ENCODE data around the gene PPP1R14C.
"Not testable (repeated sequence)": the region's sequence is repeated elsewhere in the genome, so short reads cannot be mapped to it uniquely, and the experiment has no call there.

The PPP1R14C gene

DNA sequence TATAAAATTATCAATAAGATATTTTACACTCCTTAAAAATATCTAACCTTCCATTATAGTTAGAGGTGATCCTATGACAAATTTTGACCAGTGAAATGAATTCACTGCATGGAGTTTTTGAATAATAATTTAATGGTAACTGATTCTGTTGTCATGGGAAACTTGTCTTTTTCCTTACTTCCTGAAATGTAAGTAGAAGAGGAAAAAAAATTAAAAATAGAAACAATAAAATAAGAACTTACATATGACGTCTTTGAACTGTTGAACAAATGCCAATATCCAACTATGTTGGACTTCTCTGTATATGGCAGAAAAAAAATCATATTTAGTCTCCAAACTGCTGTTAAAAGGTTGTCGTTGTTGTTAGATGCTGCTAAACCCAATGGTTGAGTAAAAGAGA is 26.3 kb downstream of the PPP1R14C start:
- no peak for DNase-seq (ENCODE audit: low read depth in 3 of 3)

DNA sequence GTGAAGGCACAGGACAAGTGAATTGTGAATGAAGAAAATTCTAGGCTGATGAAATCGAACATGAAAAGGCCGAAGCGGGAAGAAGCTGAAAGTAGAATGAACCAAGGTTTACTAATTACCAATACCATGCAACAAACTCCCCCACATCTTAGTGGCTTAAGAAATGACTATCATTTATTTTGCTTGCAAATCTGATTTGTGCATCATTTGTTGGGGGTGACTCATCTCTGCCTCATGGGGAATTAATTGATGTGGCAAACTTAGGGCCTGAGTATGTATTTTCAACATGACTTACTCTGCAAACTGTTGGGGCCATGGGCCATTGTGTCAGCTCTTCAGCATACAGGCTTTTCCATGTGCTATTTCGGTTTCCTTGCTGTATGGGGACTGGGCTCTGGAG is 26.8 kb downstream of the PPP1R14C start:
- DNase-seq (ENCODE audit: low read depth in 3 of 3), result peak; percentile 11 to 30 (median 28)

DNA sequence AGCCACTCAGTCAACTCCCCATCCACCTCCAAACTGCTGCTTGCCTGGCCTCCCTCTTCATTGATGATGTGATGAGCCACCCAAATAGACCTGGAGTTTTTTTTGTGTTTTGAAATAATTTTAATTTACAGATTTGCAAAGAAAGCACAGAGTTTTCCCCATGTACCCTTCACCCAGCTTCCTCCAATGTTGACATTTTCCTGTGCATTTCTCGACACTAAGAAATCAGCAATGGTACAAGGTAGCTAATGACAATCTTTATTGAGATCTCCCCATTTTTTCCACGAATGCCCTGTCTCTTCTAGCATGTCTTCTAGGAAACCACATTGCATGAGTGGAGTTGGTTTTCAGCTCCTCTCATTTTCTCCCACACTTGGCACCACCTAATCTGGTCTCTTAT is 30.1 kb downstream of the PPP1R14C start:
- no peak for DNase-seq (ENCODE audit: low read depth in 3 of 3)

DNA sequence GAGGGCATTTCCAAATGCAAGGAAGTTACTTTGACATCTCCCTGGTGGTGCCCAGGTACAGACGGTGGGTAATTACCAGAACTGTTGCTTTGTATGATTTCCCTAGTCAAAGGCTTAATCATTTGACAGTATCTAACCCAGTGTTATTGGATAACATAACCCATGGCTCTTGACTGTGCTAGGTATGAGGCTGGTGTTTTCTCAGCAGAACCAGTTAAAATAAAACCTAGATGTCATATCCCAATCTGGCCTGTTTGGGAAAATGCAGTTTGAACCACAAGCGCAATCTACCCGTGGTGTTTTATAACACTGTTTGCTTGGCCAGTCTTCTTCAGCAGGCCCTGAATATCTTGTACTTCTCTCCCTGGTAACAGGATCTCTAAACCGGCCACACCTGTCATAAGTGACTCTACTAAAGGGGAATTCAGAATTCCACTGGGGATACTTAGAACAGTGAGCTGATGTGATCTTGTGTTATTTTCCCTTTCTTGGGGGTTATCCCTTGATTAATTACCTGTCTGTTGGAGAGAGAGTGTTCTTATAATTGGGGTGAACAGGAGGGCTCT is 32.8 kb downstream of the PPP1R14C start:
- DNase-seq (ENCODE audit: low read depth in 3 of 3), result no peak

DNA sequence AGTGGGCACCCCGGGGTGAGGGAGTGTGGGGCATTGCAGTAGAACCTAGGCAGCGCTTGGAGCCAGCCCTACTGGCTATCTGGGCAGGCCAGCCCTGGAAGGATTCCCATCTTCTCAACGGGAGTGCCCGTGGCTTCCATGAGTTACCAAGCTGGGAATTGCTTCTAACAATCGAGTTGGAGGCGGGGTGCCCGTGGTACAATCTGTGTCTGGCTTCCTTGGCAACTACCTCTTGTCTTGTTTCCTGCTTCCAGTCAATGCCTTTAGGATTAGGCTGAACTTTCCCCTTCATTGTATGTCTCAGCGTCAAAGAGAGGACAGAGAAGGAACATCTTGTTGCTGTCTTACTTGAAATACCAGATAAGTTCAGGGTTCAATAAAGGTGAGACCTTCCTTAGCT is 33.3 kb downstream of the PPP1R14C start:
- no peak for DNase-seq (ENCODE audit: low read depth in 3 of 3)

DNA sequence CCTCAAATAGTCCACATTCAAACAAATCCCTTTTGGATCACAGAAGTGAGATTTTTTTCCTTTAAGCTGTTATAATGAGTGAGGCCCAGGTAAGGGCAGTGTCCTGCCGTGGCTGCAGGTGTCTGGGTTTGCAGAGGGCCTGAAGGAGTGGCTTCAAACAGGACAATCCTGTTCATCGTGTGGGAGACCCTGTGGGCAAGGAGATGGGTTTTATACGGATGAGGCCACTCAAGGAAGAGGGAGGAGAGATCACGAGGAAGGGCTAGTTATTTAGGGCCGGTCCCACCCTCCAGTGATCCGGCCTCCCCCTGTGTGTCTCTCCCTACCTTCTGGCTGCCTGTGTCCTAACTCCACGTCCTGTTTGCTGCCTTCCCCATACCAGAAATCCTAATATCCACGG is 33.8 kb downstream of the PPP1R14C start:
- no peak for DNase-seq (ENCODE audit: low read depth in 3 of 3)

DNA sequence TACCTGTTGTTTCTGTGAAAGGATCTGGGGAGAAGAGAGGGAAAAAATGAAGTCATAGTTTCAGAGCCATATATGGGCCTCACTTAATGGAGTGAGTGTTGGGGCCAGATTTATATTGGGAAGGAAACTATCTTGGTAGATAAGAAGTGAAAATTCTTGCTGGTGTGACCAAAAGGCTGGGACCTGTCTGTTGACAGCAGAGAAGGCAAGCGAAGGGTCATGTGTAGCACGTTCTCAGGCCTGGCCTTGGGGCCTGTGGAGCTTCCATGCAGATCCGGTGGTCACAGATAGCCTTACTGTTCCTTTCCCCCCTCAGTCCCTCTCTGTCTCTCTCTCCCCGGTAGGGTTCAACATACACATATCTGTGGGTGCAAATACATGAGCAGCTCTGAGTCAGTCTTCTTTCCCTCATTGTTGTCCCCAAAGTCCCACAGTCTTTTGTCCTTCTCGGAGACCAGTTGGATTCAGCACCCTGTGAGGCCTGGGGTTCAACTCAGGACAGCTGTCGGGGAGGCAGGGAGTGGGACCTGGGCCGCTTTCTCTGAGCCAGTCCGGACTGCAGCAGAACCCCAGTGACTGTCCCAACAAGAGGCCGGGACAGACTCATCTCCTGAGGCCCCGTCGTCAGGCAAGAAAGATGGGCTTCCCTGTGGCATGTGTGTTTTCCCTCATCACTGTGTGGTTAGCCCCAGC is 34.6 kb downstream of the PPP1R14C start:
- DNase-seq (ENCODE audit: low read depth in 3 of 3), result no peak

DNA sequence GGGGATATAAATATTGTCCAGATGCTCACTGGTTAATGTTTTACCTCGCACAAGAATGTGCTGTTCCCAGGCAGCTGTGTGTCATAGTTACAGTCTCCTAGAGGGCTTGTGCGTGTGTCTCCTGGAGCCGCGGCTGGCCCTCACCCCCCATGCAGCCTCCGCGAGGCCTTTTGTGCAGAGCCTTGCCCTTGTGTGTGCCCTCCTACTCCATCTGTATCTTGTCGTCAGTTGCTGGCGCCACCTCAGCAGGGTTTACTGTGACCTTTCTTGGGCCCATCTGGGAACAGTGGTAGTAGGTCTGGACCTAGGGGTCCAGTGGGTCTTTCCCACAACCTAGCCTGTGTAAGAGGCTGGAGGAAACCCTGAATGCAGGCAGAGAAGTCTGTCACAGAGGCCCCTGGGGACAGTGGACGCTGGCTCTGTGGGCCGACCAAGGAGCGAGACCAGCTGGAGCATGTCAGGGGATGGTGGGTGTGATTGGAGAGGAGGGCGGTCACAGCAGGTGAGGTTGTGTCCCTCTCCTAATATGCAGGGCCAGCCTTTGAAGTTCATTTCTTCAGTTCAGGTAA is 35.2 kb downstream of the PPP1R14C start:
- no peak for DNase-seq (ENCODE audit: low read depth in 3 of 3)

DNA sequence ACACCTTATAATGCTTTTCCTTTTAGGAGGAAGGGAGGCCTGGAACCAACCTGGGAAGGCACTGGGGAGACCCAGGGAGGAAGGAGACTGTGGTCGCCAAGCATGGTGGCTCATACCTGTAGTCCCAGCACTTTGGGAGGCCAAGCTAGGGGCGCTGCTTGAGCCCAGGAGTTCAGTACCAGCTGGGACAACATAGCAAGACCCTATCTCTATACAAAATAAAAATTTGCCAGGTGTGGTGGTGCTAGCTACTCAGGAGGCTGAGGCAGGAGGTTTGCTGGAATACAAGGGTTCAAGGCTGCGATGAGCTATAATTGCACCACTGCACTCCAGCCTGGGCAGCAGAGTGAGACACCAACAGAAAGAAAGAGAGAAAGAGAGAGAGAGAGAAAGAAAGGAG is 36.2 kb downstream of the PPP1R14C start:
- no peak for DNase-seq (ENCODE audit: low read depth in 3 of 3)

DNA sequence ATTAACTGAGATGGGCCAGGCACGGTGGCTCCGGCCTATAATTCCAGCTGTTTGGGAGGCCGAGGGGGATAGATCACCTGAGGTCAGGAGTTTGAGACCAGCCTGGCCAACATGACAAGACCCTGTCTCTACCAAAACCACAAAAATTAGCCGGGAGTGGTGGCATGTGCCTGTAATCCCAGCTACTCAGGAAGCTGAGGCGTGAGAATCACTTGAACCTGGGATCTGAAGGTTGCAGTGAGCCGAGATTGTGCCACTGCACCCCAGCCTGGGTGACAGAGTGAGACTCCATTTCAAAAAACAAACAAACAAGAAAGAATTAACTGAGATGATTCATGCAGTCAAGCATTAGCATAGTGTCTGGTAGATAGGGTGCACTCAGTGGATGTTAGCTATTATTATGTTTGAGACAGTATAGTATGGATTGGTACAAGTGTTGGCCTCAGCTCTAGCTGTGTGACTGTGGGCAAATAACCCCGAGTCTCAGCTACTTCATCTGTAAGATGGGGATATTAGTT is 37.1 kb downstream of the PPP1R14C start:
- not testable (repeated sequence) for DNase-seq (ENCODE audit: low read depth in 3 of 3)

DNA sequence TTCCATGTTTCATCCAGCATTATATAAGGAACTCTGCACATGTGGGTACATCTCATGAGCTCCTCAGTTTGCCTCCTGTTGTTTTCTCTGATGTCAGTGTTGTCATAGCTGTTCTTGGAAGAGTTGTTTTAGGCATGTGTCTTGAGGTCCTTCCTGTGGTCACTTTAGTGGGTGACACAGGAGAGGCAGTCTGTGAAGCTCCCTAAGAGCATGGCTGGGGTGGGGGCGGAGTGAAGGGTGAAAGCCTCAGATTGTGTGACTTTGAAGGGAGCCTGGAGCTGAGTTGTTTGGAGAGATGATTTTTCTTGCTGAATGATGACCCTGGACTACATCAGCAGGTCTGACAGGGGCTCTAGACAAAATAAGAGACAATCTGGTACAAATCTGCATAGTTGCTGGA is 37.7 kb downstream of the PPP1R14C start:
- DNase-seq (ENCODE audit: low read depth in 3 of 3), result no peak

DNA sequence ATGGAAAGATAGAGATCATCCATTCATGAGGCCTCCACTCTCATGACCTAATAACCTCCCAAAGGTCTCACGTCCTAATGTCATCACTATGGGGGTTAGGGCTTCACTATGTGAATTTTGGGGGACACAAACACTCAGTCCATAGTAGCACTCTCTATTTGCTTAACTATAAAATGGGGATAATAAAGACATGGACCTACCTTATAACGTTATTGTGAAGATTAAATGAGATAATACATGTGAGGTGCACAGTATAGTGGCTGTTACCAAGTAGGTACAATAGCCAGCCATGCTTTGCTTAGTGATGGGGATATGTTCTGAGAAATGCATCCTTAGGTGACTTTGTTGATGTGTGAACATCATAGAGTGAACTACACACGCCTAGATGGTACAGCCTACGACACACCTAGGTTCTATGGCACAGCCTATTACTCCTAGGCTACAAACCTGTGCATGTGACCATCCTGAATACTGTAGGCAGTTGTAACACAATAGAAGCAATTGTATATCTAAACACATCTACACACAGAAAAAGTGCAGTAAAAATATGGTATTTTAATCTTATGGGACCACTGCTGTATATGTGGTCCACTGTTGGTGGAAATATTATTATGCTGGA is 39.7 kb downstream of the PPP1R14C start:
- DNase-seq (ENCODE audit: low read depth in 3 of 3), result no peak

DNA sequence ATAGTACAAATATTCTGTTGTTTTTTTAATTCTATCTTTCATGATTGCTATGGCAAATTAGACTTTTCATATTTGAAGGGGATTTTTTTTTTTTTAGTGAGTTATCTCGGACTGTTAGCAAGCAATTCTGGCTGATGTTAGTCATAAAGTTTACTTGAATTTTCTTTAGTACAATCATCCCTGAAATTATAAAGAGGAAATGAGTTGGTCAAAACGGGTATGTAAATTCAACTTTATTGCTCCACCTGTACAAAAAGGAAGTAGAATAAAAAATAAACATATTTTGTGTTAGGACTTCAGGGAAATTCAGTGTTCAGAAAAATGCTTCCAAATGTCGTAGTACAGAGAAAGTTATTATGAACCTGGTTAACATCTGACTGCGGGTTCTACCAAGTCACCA is 40.3 kb downstream of the PPP1R14C start:
- DNase-seq (ENCODE audit: low read depth in 3 of 3), result no peak

DNA sequence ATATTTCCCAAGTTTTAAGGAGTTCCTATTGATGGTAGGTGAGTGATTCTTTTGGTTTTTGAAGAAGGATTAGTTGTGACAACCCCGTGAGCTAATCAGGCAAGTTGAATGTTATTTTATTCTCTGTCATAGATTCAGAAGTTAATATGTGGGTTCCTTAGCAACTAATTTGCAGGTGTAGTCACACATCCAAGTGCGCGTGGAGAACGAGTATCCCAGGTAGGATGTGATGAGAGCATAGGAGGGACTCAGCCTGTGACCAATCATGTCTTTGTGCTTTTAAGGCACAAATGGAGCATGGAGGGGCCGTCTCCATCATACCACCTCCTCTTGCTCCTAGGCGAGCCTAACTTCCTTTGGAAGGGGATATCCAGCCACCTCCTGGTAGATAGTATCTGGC is 41.1 kb downstream of the PPP1R14C start:
- DNase-seq (ENCODE audit: low read depth in 3 of 3), result no peak

DNA sequence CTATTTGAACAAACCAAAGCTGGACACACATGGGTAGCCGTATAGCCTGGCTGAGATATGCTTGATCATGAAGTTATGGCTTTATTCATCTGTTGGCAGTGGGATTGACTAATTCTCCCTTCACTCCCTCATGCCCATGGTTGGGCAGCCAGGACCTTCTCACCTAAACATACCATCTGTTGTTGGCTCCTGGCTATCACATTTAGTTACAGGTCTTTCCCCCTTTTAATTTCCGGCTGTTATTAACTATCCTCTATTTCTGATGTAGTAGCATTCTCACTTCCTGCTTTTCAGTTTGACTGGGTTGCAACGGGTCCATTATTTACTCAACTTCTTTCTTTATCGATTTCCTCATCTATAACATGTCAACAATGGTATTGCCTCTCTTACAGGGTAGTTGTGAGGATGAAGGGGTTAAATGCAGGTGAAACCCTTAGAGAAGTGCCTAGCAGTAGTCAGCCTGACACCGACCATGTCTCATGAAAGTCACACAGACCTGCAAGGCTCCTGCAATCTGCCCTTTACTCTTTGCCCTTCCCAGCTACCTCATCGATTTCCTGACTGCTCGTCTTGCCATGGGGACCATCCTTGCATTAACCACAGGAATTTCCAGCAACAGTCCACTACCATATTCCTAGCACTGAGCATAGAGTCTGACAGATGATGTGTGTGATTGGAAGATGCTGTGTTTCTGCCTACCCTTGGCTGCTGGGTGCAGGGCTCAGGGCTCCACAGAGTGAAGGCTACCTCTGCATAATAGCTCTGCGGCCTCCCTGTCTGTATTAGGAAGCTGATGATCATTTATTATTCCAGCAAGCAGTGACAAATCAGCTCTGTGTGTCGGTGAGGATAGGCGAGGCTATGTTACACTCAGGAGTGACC is 42.2 kb downstream of the PPP1R14C start:
- no peak for DNase-seq (ENCODE audit: low read depth in 3 of 3)

DNA sequence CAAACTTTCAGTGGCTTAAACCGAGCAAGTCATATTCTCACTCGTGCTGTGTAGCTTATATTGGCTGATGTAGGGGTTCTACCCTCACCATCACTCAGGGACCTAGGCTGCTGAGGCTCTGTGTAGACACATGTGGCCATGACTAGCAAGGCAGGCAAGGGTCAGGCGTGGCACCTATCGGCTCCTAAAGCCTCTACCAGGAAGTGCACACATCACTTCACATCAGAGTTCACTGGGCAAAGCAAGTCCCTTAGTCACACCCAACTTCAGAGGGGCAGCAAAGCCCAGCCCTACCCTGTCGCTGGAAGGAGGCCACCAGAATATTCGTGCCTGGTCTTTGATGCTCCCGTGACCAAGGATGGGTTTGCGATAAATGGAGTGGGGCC is 42.9 kb downstream of the PPP1R14C start:
- no peak for DNase-seq (ENCODE audit: low read depth in 3 of 3)

DNA sequence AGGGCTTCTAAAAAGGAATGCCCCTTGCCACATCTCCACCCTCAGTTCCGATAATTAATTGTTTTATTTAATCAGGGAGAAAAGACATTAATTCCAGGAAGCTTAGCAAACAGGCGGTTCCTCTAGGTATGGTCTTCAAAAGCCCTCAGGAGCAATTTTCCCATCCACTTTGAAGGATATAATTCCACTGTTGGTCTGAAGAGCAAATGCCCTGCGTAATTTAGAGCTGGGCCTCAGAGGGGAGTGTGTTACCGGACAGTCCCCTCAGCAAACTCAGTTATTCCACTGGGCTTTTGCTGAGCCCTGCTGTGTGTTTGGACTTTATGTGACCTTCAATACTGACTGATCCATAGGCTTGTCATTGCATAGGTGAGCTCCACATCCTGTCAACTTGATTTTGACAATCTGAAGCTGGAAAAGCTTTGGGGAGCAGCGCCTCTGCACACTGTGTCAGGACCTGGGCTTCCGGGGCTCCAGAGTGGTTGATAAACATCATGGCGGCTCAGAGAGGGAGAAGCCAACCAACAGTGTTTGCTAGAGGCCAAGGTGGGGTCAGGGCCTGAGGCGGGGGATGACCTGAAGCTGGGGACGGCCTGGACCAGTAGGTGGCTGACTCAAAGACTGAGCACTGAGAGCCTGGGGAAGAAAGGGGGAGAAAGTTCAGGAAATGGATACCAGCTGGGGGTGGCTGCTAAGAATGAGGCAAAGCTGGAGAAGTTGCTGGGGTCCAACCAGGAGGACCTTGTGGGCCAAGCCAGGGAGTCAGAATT is 43.5 kb downstream of the PPP1R14C start:
- no peak for DNase-seq (ENCODE audit: low read depth in 3 of 3)

DNA sequence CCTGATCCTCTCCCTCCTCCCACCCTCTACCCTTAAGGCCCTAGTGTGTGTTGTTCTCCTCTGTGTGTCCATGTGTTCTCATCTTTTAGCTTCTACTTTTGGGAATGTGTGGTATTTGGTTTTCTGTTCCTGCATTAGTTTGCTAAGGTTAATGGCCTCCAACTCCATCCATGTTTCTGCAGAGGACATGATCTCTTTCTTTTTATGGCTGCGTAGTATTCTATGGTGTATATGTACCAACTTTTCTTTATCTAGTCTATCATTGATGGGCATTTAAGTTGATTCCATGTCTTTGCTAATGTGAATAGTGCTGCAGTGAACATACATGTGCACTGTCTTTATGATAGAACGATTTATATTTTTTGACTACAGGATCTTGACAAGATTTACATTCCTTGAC is 44.6 kb downstream of the PPP1R14C start:
- not testable (repeated sequence) for DNase-seq (ENCODE audit: low read depth in 3 of 3)

DNA sequence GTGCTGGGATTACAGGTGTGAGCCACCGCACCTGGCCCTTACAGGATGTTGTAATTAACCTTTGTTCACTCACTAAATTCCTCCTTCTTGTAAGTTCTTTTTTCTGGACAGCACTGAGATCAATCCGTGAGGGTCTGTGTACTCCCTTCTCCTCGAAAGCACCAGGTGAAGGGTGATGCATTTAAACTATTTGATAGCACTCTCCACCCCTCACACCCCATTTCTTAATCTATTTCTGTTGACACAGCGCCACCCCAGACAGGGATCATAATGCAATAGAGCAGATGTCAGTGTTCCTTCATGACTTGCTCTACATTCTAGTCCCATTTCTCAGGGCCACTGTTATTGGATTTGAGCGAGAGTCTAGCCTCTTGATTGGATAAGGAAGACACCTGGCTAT is 46.3 kb downstream of the PPP1R14C start:
- no peak for DNase-seq (ENCODE audit: low read depth in 3 of 3)

DNA sequence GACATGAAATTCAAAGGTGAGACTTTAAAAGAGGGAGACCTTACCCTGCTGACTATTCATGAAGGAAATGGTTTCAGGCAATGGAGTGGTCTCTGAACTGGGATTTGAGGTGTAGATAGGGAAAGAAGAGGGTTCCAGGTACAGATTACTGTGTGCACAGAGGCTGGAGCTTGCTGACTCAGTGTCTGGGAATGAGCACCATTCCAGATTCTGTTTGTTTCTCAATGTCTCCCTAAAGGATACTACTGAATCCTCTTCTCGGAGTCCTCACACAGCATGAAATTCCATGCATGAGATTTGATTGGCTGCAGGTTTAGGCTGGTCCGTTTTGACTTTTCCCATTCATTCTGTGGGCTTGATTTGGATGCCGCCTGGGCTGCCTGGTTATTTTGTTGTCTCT is 49.0 kb downstream of the PPP1R14C start:
- no peak for DNase-seq (ENCODE audit: low read depth in 3 of 3)

DNA sequence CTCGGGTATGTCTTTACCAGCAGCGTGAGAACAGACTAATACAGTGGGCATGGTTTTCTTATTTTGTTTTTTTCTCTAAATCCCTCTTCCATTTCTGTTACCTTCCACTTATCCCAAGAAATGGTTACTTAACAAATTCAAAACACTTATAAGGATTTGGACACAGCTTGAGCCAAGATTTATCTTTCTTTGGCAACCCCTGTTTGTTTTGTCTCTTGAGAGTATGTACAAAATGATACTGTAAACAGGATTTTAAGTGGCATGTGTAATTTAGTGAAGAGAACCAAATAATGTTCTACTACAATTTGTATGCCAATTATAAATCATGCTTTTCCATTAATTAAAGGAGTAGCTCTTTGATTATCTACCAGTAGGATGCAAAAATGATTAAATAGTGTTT is 51.4 kb downstream of the PPP1R14C start:
- DNase-seq (ENCODE audit: low read depth in 3 of 3), result no peak
